Pulmonary artery endothelial cell (primary cell): ENCODE measurements around the gene CDC5L. TPM values are rescaled to one million over a fixed set of nuclear protein-coding genes. Genes with fewer than 3 reads are reported as not detected.

Experiments used
- DNase-seq: peaks from one replicate; pipeline ENCODE4 v3.0.0-alpha.2; 2011; ENCODE audit warnings: low read depth, low spot score
- total RNA-seq: library from RNA; depleted of rRNA; stranded (reverse); fragments of >200 nt; gene quantifications from 2 replicates; pipeline ENCODE4 v1.2.3, GENCODE V29; 2014

Gene CDC5L
- total RNA-seq, 1 donor from 2014 or later: 21.1 TPM

- no peak for DNase-seq
Observed at GRCh38 chr6:44498436-44498835, 110.9 kb downstream of the CDC5L start.

- no peak for DNase-seq
Observed at GRCh38 chr6:44499609-44500008, 112.1 kb downstream of the CDC5L start.

Other genes with a start within 250 kb of the CDC5L start
- 0.67 and 2.7 TPM in 2 replicates for gene CAPN11, start 228.9 kb upstream of the CDC5L start, total RNA-seq
- 0.13 TPM in 1 of 2 replicates, not detected in the other for gene MYMX, start 170.8 kb upstream of the CDC5L start, total RNA-seq
- gene SLC29A1, start 164.1 kb upstream of the CDC5L start, total RNA-seq: 72.0 and 88.4 TPM in 2 replicates
- 779 and 1,245 TPM in 2 replicates for gene HSP90AB1, start 140.6 kb upstream of the CDC5L start, total RNA-seq
- gene SLC35B2, start 130.2 kb upstream of the CDC5L start, total RNA-seq: 43.8 and 57.0 TPM in 2 replicates
- 9.6 and 14.0 TPM in 2 replicates for gene NFKBIE, start 122.2 kb upstream of the CDC5L start, total RNA-seq
- gene TMEM151B, start 117.3 kb upstream of the CDC5L start, total RNA-seq: 0.07 and 0.11 TPM in 2 replicates
- gene AARS2, start 74.4 kb upstream of the CDC5L start, total RNA-seq: 17.3 and 27.0 TPM in 2 replicates
- not detected in 2 replicates for gene SPATS1, start 45.1 kb upstream of the CDC5L start, total RNA-seq